GM21825 (cell line): ENCODE data around the gene BTBD18.

Experiments used
- ATAC-seq: cut with Tn5 transposase; IDR thresholded peaks from one replicate; pipeline ENCODE4 v1.9.1; 2021; ENCODE audit warnings: mild to moderate bottlenecking, moderate library complexity; ENCODE audit not compliant: unreplicated experiment

The BTBD18 gene

DNA sequence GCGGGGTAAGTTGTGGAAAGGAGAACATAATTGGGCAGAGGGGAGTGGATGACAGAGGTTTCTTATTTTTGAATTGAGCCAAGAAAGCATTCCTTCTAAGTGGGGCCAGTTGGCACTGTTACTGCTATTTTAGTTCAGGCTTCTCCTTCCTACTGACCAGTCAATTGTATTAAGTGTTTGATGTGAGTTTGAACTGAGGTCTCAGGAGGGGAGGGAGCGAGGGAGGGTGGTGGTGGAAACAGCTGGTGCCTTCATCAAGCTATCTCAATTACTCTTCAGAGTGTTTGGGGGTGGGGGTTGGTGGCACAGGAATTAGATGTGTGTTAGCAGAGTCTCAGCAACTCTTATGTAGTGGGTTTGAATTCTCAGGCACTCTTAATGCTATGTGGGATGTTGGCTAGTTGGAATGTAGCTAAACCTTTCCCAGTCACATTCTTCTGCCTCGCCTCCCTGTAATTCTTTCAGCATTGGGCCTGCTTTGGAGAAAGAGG lies 24.5 kb upstream of the BTBD18 start:
- no peak for ATAC-seq

DNA sequence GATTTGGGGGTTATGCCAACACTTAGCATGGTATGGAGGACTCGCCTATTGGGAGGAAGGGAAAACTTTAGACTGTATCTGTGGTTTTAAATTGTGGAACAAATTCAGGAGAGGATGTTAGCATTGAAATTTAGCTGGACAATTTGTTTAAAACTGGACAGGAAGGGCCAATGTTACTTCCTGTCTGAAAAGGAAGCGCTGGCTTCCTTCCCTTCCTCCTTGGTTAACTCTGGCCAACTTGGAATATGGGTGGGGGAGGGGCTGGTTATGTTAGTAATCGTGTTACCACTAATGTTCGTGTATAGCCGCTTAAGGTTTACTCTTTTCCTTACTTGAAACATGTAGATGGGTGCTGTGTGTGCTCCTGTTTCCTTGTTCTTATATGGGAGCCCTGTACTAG lies 23.9 kb upstream of the BTBD18 start:
- ATAC-seq = no peak

DNA sequence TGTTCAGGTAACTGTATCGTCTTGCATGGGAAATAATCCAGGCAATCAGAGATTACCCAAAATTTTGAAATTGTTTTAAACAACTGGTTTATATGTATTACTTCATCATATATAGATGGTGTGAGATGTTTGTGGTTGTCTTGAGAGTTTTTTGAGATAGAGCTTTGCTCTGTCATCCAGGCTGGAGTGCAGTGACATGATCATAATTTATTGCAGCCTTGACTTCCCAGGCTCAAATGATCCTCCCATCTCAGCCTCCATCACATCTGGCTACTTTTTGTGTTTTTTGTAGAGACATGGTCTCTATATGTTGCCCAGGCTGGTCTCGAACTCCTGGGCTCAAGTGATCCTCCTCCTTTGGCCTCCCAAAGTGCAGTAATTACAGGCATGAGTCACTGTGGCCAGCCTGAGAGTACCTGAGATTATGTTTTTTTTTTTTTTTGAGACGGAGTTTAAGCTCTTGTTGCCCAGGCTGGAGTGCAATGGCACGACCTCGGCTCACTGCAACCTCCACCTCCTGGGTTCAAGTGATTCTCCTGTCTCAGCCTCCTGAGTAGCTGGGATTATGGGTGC lies 21.5 kb upstream of the BTBD18 start:
- no peak for ATAC-seq

DNA sequence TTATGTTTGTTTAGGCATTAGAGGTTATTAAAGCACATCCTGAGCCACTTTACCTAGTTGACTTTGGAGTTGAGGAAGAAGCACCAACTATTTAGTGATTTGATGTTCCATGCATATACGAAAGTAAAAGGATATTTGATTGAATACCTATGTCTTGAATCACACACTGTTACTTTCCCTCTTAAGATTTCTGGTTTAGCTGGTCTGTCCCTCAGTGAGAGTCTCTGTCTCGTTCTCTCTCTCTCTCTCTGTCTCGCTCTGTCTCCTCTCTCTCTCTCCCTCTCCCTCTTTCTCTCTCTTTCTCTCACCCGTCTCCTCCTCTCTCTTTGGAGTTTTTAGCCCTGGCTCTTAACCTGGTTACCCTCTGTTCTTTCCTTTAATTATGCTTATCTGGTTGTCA lies 20.9 kb upstream of the BTBD18 start:
- no peak for ATAC-seq

DNA sequence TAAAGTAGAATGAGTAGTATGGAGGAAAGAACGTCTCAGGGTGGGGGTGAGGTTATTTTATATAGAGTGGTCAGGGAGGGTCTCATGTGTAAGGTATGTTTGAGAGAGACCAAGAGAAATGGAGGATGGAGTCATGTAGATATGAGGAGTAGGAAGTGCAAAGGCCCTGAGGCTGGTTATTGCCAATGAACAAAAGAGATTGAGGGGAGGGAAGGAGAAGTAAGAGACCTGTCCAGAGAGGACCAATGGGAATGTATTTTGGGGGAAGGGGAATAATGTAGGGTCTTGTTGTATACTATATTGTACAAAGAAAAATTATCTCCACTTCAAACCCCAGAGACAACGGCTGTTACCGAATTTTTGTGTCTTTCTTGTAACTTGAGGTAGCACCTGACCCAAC lies 19.7 kb upstream of the BTBD18 start:
- no peak for ATAC-seq

DNA sequence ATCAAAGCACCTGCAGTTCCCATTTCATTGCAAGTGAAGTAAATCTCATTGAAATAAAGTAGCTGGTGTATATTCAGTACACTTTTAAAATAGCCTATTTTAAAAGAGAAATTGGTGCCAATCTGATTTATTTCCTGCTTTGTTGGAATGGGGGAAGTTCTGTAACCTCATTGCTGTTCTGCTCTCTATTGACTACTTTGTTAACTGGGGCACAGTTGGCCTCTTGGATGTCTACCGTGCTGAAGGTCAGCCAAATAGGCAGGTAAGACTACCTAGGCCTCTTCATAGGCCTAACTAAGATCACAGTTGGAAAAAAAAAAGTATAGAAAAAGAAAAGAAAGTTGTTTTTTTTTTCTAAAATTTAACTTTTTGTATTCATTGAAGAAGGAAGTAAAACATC lies 19.2 kb upstream of the BTBD18 start:
- ATAC-seq = no peak

DNA sequence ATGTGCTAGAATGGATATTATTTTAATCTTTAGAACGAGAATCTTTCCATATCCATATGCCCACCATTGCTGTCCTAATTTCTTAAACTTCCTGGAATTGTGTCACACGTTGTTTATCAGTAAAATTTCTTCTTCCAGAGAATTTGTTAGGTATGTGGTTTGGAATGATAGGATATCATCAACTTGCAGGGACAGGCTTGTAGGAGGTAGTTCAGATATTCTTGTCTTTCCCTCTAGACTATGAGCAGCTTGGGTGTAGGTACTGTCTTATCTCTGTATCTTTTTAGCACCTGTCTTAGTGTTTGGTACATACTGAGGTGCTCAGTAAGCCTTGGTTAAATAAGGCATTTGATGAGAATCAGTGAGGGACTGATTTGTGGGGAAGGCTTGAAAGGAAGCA lies 13.4 kb upstream of the BTBD18 start:
- ATAC-seq = no peak

DNA sequence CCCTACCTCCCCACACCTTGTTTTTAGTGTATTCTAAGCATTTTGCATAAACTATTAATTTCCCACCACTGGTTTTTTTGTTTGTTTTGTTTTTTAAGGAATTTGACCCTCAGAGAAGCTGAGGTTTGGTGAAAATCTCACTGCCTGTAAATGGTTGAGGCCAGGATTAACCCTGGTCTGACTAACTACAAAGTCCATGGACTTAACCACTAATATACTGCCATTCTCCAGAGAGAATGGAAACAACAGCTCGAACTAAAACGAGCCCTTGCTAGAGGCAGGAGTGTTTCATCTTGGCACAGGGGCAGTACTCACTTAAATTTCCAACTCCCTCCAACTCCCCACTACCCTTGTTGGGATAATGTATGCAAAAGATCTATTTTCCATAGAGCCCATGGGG lies 12.9 kb upstream of the BTBD18 start:
- ATAC-seq = no peak

DNA sequence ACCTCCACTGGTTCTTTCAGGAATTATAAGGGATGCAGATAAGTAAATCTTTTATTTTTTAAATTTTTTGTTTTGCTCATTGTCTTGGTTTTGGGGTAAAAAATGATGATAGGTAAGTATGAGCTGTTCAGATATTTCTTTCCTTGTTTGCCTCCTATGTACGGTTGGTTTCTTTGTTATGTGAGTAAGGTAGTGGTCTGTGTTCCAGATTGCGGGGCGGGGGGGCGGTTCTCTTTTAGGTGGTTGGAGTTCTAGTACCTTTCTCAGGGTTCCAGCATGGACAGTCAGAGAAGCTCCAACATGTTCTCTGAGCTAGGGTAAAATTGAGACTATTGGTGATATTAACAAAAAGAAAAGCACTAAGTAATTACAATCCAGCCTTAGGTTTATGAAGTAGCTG lies 12.4 kb upstream of the BTBD18 start:
- no peak for ATAC-seq

DNA sequence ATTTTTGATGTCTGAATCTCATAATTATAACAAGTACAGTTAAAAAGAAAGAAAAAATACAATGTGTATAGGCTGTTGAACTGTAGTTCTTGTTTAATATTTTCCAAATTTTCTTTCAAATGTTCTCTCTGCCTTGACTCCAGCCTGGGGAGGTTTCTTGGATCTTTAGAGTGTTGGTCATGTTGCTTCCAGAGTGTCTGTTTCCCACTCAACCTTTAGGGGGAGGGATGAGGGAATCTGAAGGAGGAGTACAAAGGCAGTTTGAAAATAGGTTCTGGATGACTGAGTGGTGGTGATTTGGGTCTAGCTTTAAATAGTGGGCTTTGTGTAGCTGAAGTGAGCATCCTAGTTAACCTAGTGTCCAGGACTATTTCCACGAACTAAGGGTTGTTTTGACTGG lies 11.9 kb upstream of the BTBD18 start:
- ATAC-seq = no peak

DNA sequence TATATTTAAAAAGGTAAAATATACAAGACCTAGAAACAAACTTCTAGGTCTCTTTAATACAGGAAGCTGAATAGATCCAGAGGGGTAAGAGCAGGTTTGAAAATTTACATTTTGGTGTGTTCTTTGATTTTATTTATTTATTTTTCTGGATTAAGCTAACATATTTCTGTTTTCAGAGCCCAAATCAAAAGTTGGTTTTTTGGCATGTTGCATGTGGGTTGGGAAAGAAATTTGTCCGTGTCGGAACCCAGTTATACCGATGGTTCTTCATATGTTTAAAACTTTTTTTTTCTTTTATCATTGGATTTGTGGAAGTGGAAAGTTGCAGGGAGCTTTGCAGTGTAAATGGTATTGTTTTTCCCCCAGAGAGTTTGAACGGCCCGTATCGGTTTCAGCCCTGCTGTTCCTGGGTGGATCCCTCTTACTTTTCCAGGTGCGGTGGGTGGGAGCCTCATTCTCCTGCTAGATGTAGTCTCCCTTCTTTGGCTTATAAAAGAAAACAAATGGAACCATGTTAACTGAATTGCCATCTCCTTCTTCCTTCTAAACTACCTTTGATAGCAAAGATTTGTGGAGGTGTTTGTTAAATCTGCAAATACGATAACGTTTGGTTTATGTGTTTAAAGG lies 10.7 kb upstream of the BTBD18 start:
- ATAC-seq = no peak

DNA sequence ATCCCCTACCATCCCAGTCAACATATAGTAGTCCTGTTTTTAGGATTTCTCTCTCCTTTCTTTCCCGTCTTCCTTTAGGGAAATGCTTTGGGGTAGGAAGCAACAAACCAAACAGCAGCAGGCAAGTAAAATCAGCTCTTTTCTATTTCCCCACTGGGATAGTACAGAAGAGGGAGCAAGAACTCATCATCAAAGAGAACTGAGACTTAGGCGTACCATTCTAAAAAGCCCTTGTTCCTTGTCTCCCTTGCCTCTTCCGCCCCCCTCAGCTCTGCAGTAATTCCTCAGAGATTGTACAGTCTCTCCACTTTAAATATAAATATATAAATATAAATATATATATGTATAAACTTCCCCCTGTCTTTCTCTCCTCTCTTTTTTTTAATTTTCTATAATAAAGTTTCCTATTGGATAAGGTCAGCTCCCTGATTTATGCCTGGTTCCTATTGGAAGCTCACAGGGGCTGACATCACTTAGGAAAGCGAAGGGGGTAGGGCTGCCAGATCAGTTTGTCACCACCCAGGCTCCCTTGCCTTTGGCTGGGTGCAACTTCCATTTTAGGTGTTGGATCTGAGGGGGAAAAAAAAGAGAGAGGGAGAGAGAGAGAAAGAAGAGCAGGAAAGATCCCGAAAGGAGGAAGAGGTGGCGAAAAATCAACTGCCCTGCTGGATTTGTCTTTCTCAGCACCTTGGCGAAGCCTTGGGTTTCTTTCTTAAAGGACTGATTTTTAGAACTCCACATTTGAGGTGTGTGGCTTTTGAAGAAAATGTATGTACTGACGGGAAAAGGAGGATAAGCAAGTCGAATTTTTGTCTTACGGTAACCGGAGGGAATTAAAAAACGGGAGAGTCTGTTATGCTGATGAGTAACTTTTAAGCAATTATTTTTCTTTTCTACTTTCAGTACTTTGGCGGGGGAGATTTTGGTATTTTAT lies 9.9 kb upstream of the BTBD18 start, which contains the start of gene CTNND1:
Gene CTNND1, plus strand, starts transcription at position 502 of the 934 bp plus-strand sequence. CDS start 29,677 bp downstream, outside the sequence.
- peak; percentile 95 for ATAC-seq

DNA sequence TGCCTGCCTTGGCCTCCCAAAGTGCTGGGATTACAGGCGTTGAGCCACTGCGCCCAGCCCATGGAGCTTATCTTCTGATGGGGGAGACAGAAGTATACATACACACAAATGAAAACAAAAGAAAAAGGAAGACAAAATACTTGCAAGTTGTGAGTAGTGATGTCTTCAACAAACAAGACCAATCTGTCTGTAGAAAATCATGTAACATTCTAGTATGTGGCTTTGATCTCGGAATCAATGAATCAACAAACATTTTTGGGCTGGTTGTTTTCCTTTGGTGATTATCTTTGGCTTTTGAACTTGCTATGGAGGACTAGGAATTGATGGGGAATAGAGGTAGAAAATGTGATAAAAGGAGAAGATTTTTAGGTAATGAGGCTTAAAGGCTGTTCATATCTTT lies 6.6 kb upstream of the BTBD18 start:
- no peak for ATAC-seq

DNA sequence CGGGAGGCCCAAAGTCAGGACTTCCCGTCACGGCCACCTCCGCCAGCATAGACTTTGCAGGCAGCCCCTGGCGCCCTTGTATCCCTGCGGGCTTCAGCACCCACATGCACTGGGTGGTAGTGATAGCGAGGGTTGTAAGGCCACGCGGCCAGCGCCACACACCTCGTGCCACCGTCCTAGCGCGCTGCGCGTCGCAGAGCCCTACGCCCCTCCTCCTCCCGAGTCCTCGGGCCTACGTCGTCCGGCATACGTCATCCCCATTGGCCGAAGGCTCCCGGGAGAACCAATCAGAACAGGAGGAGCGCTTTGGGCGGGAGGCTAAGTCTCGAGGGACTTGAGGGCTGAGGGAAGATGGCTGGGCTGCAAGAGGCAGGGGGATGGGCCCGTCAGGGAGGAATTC lies 1.3 kb upstream of the BTBD18 start:
- no peak for ATAC-seq

DNA sequence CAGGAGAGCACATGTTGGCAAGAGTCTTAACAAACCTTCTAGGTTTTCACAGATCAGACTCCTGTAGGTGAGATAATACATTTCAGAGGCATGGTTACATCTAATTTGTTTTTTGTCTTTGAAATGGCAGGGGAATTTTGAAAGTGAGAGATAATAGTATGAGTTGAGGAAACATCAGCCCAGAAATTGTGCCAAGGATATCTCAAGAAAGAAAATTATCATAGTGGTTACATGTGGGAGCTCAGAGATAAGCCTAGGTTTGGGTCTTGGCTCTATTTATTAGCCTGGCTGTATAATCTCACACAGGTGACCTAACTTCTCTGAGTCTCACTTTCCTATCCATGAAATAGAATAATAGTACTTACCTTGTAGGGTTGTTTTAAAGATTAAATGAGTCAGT lies 443 bp downstream of the BTBD18 start:
- no peak for ATAC-seq

DNA sequence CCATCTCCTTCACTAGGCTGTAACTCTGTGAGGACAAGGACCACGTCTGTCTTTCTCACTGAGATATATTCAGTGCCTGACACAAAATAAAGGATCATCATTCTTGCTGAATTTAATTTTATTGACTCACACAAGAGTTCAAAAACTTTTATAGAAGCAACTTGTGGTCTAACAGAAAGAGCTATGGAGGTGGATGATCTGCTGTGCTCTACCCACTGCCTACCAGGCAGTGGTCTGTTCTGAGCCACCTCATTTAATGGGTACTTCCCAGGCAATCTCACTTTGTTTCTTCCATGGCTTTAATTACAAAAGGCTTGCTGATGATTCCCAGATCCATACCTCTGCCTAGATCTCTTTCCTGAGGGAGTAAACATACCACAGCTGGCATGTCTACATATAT lies 4.7 kb downstream of the BTBD18 start:
- ATAC-seq = no peak

DNA sequence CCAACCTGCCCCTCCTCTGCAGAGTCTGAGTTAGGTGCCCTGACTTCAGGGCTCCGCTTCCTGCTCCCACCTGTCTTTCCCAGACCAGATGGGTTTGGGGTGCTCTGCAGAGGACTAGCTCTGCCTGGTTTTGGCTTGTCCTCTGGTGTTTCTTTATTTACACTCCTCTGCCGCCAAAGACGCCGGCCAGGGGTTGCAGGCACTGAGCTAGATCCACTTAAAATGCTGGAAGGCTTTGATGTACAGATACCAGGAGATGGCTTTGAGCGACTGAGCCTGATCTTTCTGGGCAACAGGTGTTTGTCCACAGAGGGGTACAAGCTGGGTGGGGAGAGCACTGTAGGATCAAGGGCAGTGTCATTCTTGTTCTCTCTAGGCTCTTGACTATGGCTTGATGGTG lies 6.4 kb downstream of the BTBD18 start:
- ATAC-seq = no peak

DNA sequence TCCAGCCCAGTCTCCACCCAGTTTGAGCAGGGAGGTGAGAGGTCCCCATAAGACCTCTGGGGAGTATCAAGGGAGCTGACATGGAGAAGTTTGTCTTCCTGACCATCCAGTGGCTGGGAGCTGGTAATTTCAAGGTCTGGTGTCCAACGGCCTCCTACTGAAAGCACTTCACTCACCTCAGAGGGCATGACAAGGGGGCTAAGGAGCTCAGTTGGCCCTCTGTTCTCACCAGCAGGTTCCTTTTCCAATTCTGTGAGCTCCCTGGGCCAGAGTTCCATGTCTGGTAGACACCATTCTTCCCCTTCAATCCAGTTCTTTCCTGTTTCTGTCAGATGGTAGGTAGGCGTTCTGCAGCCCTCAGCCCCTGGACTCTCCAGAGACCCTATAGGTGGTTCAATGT lies 7.3 kb downstream of the BTBD18 start:
- ATAC-seq = no peak

DNA sequence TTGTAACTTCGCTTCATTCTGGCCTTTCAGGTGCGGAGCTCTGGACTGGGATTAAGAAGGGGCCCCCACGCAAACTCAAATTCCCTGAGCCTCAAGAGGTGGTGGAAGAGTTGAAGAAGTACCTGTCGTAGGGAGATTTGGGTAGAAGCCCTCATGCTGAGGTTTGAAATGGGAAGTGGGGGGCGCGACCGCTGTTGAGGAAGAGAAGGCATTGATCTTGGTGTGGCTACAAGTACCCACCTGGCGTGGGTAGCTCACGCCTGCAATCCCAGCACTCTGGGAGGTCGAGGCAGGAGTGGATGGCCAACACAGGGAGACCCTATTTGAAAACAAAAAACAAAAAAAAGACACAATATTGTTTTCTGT lies 9.5 kb downstream of the BTBD18 start:
- no peak for ATAC-seq

DNA sequence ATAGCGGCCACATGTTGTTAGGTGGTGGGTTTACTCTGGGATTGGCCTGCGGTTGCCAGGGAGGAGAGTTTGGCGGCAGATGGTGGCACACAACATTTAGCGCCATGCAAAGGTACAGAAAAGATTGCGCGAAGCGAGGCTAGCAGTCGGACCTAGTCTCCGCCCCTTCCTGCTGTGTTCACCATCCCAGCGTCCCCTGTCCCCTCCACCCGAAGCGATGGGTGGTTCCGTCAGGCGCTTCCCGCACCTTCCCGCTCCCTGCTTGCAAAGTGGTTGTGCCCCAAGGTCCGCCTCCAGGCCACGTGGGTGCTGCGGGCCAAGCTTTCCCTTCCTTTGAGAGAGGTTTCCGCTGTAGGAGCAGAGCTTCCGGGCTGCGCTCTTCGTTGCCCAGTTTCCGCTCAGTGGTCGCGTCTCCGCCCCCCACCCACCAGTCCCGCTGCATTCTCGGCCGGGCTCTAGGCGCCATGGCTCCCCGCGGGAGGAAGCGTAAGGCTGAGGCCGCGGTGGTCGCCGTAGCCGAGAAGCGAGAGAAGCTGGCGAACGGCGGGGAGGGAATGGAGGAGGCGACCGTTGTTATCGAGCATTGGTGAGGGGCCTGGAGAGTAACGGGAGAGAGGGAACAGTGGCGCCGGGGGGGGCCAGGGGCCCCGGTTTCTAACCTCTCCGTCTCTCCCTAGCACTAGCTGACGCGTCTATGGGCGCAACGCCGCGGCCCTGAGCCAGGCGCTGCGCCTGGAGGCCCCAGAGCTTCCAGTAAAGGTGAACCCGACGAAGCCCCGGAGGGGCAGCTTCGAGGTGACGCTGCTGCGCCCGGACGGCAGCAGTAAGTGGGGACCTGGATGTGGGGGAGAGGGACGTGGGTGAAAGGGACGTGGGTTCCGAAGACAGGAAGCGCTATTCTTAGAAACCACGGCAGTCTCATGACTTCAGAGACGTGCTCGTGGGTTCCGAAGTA lies 10.2 kb downstream of the BTBD18 start, which contains the start of gene SELENOH:
Gene SELENOH, plus strand, starts transcription at position 360 of the 955 bp plus-strand sequence. Its CDS starts 105 bp downstream, at position 465.
- ATAC-seq = peak; percentile 91
